WTC11 (cell line): Measurements from ENCODE around the gene PTPRN2. TPM values are rescaled to one million over a fixed set of nuclear protein-coding genes. Genes with fewer than 3 reads are reported as not detected.
A peak's percentile ranks its signal among the peaks of the same experiment; 100 is the strongest.

Experiments
- ATAC-seq: fragments of 200-7000 bp; cut with Tn5 transposase; 2 replicates; pipeline ENCODE4 v1.10.0; 2021; ENCODE audit warnings: mild to moderate bottlenecking, moderate library complexity
- CTCF ChIA-PET: fragments of 300-600 bp; sonication (Branson Sonifier 250); formaldehyde crosslinking; loops from one replicate; lab custom pipeline; 2021; ENCODE audit warnings: antibody characterized with exemption; lab: Charles Lee
- POLR2A ChIA-PET: fragments of 350-600 bp; sonication (Branson Sonifier 250); formaldehyde crosslinking; loops from one replicate; lab custom pipeline; 2021; ENCODE audit warnings: antibody characterized with exemption; lab: Charles Lee
- DNase-seq: peaks from one replicate; pipeline ENCODE4 v3.0.0; 2021; ENCODE audit warnings: low spot score
- H3K27ac Mint-ChIP-seq: 2 replicates; pipeline ENCODE4 v1.8.0; 2021; ENCODE audit warnings: mixed read lengths
- H3K27me3 Mint-ChIP-seq: 2 replicates; pipeline ENCODE4 v1.8.0; 2021; ENCODE audit warnings: low read depth, mild to moderate bottlenecking, moderate library complexity, mixed read lengths
- H3K36me3 Mint-ChIP-seq: 2 replicates; pipeline ENCODE4 v1.8.0; 2021; ENCODE audit warnings: mixed read lengths
- H3K4me1 Mint-ChIP-seq: 2 replicates; pipeline ENCODE4 v1.8.0; 2022; ENCODE audit warnings: mixed read lengths
- H3K4me3 Mint-ChIP-seq: 2 replicates; pipeline ENCODE4 v1.8.0; 2021; ENCODE audit warnings: mild to moderate bottlenecking, moderate library complexity, mixed read lengths
- H3K9me3 Mint-ChIP-seq: 2 replicates; pipeline ENCODE4 v1.8.0; 2021; ENCODE audit warnings: mixed read lengths
- ARID4B ChIP-seq: sonication (generic); formaldehyde crosslinking; IDR thresholded peaks from 2 replicates; pipeline ENCODE4 v1.8.0; 2023; ENCODE audit warnings: missing genetic modification reagents, mild to moderate bottlenecking, borderline replicate concordance
- ATF1 ChIP-seq: sonication (generic); formaldehyde crosslinking; IDR thresholded peaks from 2 replicates; pipeline ENCODE4 v1.8.1; 2023; ENCODE audit warnings: mild to moderate bottlenecking, moderate library complexity, missing genetic modification reagents
- CTCF ChIP-seq: fragments of 200-600 bp; IDR thresholded peaks from 2 replicates; pipeline ENCODE4 v1.8.0; 2022; ENCODE audit warnings: antibody characterized with exemption
- E2F4 ChIP-seq: sonication (generic); formaldehyde crosslinking; IDR thresholded peaks from 2 replicates; pipeline ENCODE4 v1.8.1; 2022; ENCODE audit warnings: low read depth, mild to moderate bottlenecking, moderate library complexity, missing genetic modification reagents, borderline replicate concordance
- ELF4 ChIP-seq: sonication (generic); formaldehyde crosslinking; IDR thresholded peaks from 2 replicates; pipeline ENCODE4 v1.8.1; 2022; ENCODE audit warnings: low read depth, mild to moderate bottlenecking, moderate library complexity, missing genetic modification reagents
- ETV6 ChIP-seq: sonication (generic); formaldehyde crosslinking; IDR thresholded peaks from 2 replicates; pipeline ENCODE4 v1.8.1; 2022; ENCODE audit warnings: mild to moderate bottlenecking, missing genetic modification reagents
- FOXK1 ChIP-seq: sonication (generic); formaldehyde crosslinking; IDR thresholded peaks from 2 replicates; pipeline ENCODE4 v1.8.0; 2022; ENCODE audit warnings: mild to moderate bottlenecking, moderate library complexity, missing genetic modification reagents
- GABPB1 ChIP-seq: sonication (generic); formaldehyde crosslinking; IDR thresholded peaks from 2 replicates; pipeline ENCODE4 v1.8.1; 2023; ENCODE audit warnings: mild to moderate bottlenecking, missing genetic modification reagents
- MLX ChIP-seq: sonication (generic); formaldehyde crosslinking; IDR thresholded peaks from 2 replicates; pipeline ENCODE4 v1.8.1; 2023; ENCODE audit warnings: mild to moderate bottlenecking, missing genetic modification reagents, moderate library complexity
- NFATC4 ChIP-seq: fragments of 250-450 bp; sonication (Bioruptor Pico); IDR thresholded peaks from 2 replicates; pipeline ENCODE4 v1.9.0; 2021; ENCODE audit warnings: mild to moderate bottlenecking
- NFE2L1 ChIP-seq: sonication (generic); formaldehyde crosslinking; IDR thresholded peaks from 2 replicates; pipeline ENCODE4 v1.8.1; 2023; ENCODE audit warnings: missing genetic modification reagents
- SP1 ChIP-seq: sonication (generic); formaldehyde crosslinking; conservative IDR thresholded peaks from 2 replicates; pipeline ENCODE4 v1.8.1; 2022; ENCODE audit warnings: missing genetic modification reagents
- STAT6 ChIP-seq: sonication (generic); formaldehyde crosslinking; conservative IDR thresholded peaks from 2 replicates; pipeline ENCODE4 v1.8.1; 2023; ENCODE audit warnings: mild to moderate bottlenecking, low read depth, missing genetic modification reagents, moderate library complexity
- TCF7 ChIP-seq: sonication (generic); formaldehyde crosslinking; IDR thresholded peaks from 2 replicates; pipeline ENCODE4 v1.8.0; 2022; ENCODE audit warnings: mild to moderate bottlenecking, low read depth, missing genetic modification reagents, moderate library complexity
- USF1 ChIP-seq: sonication (generic); formaldehyde crosslinking; IDR thresholded peaks from 2 replicates; pipeline ENCODE4 v1.8.0; 2022; ENCODE audit warnings: mild to moderate bottlenecking, missing genetic modification reagents
- ZBTB21 ChIP-seq: sonication (generic); formaldehyde crosslinking; IDR thresholded peaks from 2 replicates; pipeline ENCODE4 v1.8.1; 2023; ENCODE audit warnings: mild to moderate bottlenecking, missing genetic modification reagents, borderline replicate concordance
- ZMAT4 ChIP-seq: fragments of 250-450 bp; sonication (Bioruptor Pico); IDR thresholded peaks from 2 replicates; pipeline ENCODE4 v1.9.0; 2021; ENCODE audit warnings: mild to moderate bottlenecking
- ZNF232 ChIP-seq: sonication (generic); formaldehyde crosslinking; IDR thresholded peaks from 2 replicates; pipeline ENCODE4 v1.8.0; 2022; ENCODE audit warnings: mild to moderate bottlenecking, missing genetic modification reagents
- ZNF263 ChIP-seq: sonication (generic); formaldehyde crosslinking; IDR thresholded peaks from 2 replicates; pipeline ENCODE4 v1.8.1; 2022; ENCODE audit warnings: low read depth, mild to moderate bottlenecking, moderate library complexity, missing genetic modification reagents
- ZSCAN18 ChIP-seq: fragments of 250-450 bp; sonication (Bioruptor Pico); IDR thresholded peaks from 2 replicates; pipeline ENCODE4 v2.1.2; 2022; ENCODE audit warnings: mild to moderate bottlenecking, moderate library complexity
- total RNA-seq: library from RNA; stranded (reverse); gene quantifications from 3 replicates; pipeline ENCODE4 v1.2.3, GENCODE V29; 2021

The PTPRN2 gene
- total RNA-seq, 1 experiment from 2014 or later, result 4.7 TPM

- no peak for TF ChIP-seq ZMAT4
- TF ChIP-seq ELF4 (CRISPR knock-in tag), result 0 out of 2 replicates have a peak, but pooled peaks have one; percentile 64
- no peak; the same call in 1 of the 2 replicates for TF ChIP-seq MLX (CRISPR knock-in tag)
- no peak for TF ChIP-seq ATF1 (CRISPR knock-in tag)
- 0 out of 2 replicates have a peak, but pooled peaks have one; percentile 79 for TF ChIP-seq E2F4 (CRISPR knock-in tag)
- TF ChIP-seq SP1 (CRISPR knock-in tag), result 0 out of 2 replicates have a peak, but pooled peaks have one; percentile 37
- 0 out of 2 replicates have a peak, but pooled peaks have one; percentile 51 for TF ChIP-seq ETV6 (CRISPR knock-in tag)
- TF ChIP-seq NFE2L1 (CRISPR knock-in tag), result peak; percentile 84; the same call in 1 of the 2 replicates
- TF ChIP-seq ZSCAN18 (CRISPR knock-in tag), result peak; percentile 79; the same call in 1 of the 2 replicates
- no peak for TF ChIP-seq ZBTB21
- peak; percentile 95 for TF ChIP-seq TCF7 (CRISPR knock-in tag)
- TF ChIP-seq USF1 (CRISPR knock-in tag), result peak; percentile 77; the same call in 1 of the 2 replicates
- peak; percentile 88 for TF ChIP-seq FOXK1
These were observed 224.4 kb downstream of the PTPRN2 start (continued) for GRCh38 chr7:158362912-158363905.

GRCh38 chr7:158362001-158362400 is 225.6 kb downstream of the PTPRN2 start:
- Mint-ChIP-seq H3K4me1 (no peaks in the 10 kb centered on the region), H3K27ac (no peak overlapping the region), H3K9me3 (no peaks in the 10 kb centered on the region), H3K36me3 (no peaks in the 10 kb centered on the region), H3K27me3 (peaks cover 3% of the 10 kb centered on the region), H3K4me3 (no peak overlapping the region)
- DNase-seq (no peak), ATAC-seq (no peak)
- ChIA-PET CTCF (no interaction called here), POLR2A (no interaction called here)
- TF ChIP-seq ARID4B (CRISPR knock-in tag) (no peak), GABPB1 (CRISPR knock-in tag) (no peak), NFATC4 (CRISPR knock-in tag) (no peak), ZNF232 (CRISPR knock-in tag) (no peak), STAT6 (no peak), CTCF (no peak), ZNF263 (no peak)
